Measurements from ENCODE around the gene SLC10A2.

The SLC10A2 gene

GRCh38 chr13:103030776-103031175, 35.4 kb downstream of the SLC10A2 start:
- DNase-seq (ENCODE audit: low read depth): no peak
- no peak for TF ChIP-seq POLR2A (IDR thresholded peaks at IDR 0.05; ENCODE audit: extremely low read depth, insufficient read length)
- TF ChIP-seq, protein P1, sequence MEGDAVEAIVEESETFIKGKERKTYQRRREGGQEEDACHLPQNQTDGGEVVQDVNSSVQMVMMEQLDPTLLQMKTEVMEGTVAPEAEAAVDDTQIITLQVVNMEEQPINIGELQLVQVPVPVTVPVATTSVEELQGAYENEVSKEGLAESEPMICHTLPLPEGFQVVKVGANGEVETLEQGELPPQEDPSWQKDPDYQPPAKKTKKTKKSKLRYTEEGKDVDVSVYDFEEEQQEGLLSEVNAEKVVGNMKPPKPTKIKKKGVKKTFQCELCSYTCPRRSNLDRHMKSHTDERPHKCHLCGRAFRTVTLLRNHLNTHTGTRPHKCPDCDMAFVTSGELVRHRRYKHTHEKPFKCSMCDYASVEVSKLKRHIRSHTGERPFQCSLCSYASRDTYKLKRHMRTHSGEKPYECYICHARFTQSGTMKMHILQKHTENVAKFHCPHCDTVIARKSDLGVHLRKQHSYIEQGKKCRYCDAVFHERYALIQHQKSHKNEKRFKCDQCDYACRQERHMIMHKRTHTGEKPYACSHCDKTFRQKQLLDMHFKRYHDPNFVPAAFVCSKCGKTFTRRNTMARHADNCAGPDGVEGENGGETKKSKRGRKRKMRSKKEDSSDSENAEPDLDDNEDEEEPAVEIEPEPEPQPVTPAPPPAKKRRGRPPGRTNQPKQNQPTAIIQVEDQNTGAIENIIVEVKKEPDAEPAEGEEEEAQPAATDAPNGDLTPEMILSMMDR (IDR thresholded peaks at IDR 0.05; ENCODE audit: low read depth, low read length): no peak
- TF ChIP-seq MYC (IDR thresholded peaks at IDR 0.05; ENCODE audit: low read depth, low read length): no peak
- TF ChIP-seq, protein P2, sequence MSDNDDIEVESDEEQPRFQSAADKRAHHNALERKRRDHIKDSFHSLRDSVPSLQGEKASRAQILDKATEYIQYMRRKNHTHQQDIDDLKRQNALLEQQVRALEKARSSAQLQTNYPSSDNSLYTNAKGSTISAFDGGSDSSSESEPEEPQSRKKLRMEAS (IDR thresholded peaks at IDR 0.05; ENCODE audit: low read depth, low read length): no peak
- no peak overlapping the region for H3K4me3 ChIP-seq (ENCODE audit: low read depth, low read length)

GRCh38 chr13:103029798-103030197, 36.4 kb downstream of the SLC10A2 start:
- DNase-seq (ENCODE audit: low read depth): no peak
- H3K4me3 ChIP-seq (ENCODE audit: low read depth, low read length): no peak overlapping the region
- no peak for TF ChIP-seq POLR2A (IDR thresholded peaks at IDR 0.05; ENCODE audit: extremely low read depth, insufficient read length)
- TF ChIP-seq, protein P2 (IDR thresholded peaks at IDR 0.05; ENCODE audit: low read depth, low read length): no peak
- TF ChIP-seq MYC (IDR thresholded peaks at IDR 0.05; ENCODE audit: low read depth, low read length): no peak
- TF ChIP-seq, protein P1 (IDR thresholded peaks at IDR 0.05; ENCODE audit: low read depth, low read length): no peak

DNA sequence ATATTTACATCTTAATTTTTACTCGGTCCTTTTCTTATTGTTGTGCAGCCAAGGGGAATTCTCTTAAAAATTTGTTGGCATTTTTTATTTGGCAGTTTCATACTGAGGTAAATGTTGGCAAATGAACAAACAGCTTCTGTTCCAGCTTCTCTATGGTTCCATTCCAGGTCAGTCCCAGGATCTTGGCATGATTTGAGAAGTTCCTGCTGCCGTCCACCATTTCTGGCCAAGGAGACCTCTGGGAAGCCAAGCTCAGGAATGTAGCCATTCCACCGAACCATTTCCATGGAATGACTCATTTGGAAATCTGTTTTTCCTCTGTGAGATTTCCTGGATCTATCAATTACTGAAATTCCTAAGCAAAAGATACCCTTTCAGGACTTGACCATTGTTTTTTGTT, 43.9 kb downstream of the SLC10A2 start:
- no peak for DNase-seq (ENCODE audit: low read depth)
- TF ChIP-seq, protein P1 (IDR thresholded peaks at IDR 0.05; ENCODE audit: low read depth, low read length): no peak
- TF ChIP-seq, protein P2 (IDR thresholded peaks at IDR 0.05; ENCODE audit: low read depth, low read length): no peak
- TF ChIP-seq POLR2A (IDR thresholded peaks at IDR 0.05; ENCODE audit: extremely low read depth, insufficient read length): no peak
- no peak for TF ChIP-seq MYC (IDR thresholded peaks at IDR 0.05; ENCODE audit: low read depth, low read length)

GRCh38 chr13:103018556-103018955, 47.7 kb downstream of the SLC10A2 start:
- no peak for DNase-seq (ENCODE audit: low read depth)
- no peak overlapping the region for H3K4me3 ChIP-seq (ENCODE audit: low read depth, low read length)
- TF ChIP-seq, protein P2 (IDR thresholded peaks at IDR 0.05; ENCODE audit: low read depth, low read length): no peak

More for the DNA sequence above, 43.9 kb downstream of the SLC10A2 start:
- H3K4me3 ChIP-seq (ENCODE audit: low read depth, low read length): no peak overlapping the region

DNA sequence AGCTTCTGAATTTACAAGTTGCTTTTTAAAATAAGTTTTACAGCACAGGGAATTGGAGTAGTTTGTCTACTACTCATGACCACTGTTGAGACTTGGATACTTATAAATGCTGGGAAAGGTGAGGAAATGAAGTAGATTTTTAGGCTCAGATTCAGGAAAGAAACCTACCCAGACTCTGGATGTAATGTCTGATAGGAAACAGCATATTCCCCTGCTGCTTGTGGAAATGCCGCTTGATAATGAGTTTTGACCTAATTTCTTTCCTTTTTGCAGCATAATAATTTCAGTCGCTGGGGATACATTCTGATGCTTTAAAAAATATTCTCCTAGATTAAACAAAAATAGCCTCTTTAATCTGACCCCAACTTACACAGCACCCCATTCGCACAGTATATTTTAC, 53.6 kb downstream of the SLC10A2 start:
- no peak for DNase-seq (ENCODE audit: low read depth)
- H3K4me3 ChIP-seq (ENCODE audit: low read depth, low read length): no peak overlapping the region
- TF ChIP-seq, protein P1 (IDR thresholded peaks at IDR 0.05; ENCODE audit: low read depth, low read length): no peak
- TF ChIP-seq POLR2A (IDR thresholded peaks at IDR 0.05; ENCODE audit: extremely low read depth, insufficient read length) (no peak), MYC (IDR thresholded peaks at IDR 0.05; ENCODE audit: low read depth, low read length) (no peak)
- TF ChIP-seq, protein P2 (IDR thresholded peaks at IDR 0.05; ENCODE audit: low read depth, low read length): no peak

GRCh38 chr13:103009051-103009840, 57.0 kb downstream of the SLC10A2 start:
- no peak overlapping the region for H3K4me3 ChIP-seq (ENCODE audit: low read depth, low read length)
- TF ChIP-seq POLR2A (IDR thresholded peaks at IDR 0.05; ENCODE audit: extremely low read depth, insufficient read length) (no peak), MYC (IDR thresholded peaks at IDR 0.05; ENCODE audit: low read depth, low read length) (no peak)
- no peak for DNase-seq (ENCODE audit: low read depth)

All from NB4 (cell line).